ENCODE measurements around the gene PUSL1.

The PUSL1 gene

DNA sequence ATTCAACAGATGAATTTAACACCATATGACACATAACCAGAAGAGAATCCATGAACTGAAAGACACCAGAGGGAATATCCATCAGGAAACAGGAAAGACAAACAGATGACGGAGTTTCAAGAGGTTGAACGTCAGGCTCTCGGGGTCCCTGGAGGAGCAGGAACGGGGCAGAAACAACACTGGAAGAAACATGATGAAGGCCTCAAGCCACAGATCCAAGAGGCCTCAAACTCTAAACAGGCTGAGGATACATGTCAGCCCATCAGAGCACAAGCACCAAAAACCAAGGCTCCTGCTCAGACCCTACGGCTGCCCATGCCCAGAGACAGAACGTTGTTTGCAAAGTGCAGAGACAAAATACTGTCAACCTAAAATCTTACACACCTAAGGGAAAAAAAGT is 9.0 kb downstream of the PUSL1 start:
- Histone ChIP-seq H4K20me1 (ENCODE audit: insufficient read depth, low read length) (peaks cover 18% of the 10 kb centered on the region), H3K4me3 (ENCODE audit: low read length) (no peak overlapping the region), H3K36me3 (replicated peaks; ENCODE audit: low read depth, low read length) (peaks cover 28% of the 10 kb centered on the region), H3K27ac (ENCODE audit: low read length) (no peak overlapping the region), H3K79me2 (ENCODE audit: low read length) (peaks cover 39% of the 10 kb centered on the region), H3K4me1 (ENCODE audit: low read length) (no peaks in the 10 kb centered on the region), H3K9ac (ENCODE audit: low read length) (no peak overlapping the region), H3K4me2 (ENCODE audit: low read length) (no peak overlapping the region), H3K9me3 (ENCODE audit: insufficient read depth, low read length) (no peaks in the 10 kb centered on the region), H2AFZ (ENCODE audit: low read depth, low read length) (no peak overlapping the region), H3K27me3 (ENCODE audit: low read depth, low read length) (no peaks in the 10 kb centered on the region)
- TF ChIP-seq, protein P1, sequence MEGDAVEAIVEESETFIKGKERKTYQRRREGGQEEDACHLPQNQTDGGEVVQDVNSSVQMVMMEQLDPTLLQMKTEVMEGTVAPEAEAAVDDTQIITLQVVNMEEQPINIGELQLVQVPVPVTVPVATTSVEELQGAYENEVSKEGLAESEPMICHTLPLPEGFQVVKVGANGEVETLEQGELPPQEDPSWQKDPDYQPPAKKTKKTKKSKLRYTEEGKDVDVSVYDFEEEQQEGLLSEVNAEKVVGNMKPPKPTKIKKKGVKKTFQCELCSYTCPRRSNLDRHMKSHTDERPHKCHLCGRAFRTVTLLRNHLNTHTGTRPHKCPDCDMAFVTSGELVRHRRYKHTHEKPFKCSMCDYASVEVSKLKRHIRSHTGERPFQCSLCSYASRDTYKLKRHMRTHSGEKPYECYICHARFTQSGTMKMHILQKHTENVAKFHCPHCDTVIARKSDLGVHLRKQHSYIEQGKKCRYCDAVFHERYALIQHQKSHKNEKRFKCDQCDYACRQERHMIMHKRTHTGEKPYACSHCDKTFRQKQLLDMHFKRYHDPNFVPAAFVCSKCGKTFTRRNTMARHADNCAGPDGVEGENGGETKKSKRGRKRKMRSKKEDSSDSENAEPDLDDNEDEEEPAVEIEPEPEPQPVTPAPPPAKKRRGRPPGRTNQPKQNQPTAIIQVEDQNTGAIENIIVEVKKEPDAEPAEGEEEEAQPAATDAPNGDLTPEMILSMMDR (IDR thresholded peaks at IDR 0.05; ENCODE audit: low read depth, low read length), result no peak
- TF ChIP-seq EZH2phosphoT487 (IDR thresholded peaks at IDR 0.05; ENCODE audit: low read depth), result no peak

DNA sequence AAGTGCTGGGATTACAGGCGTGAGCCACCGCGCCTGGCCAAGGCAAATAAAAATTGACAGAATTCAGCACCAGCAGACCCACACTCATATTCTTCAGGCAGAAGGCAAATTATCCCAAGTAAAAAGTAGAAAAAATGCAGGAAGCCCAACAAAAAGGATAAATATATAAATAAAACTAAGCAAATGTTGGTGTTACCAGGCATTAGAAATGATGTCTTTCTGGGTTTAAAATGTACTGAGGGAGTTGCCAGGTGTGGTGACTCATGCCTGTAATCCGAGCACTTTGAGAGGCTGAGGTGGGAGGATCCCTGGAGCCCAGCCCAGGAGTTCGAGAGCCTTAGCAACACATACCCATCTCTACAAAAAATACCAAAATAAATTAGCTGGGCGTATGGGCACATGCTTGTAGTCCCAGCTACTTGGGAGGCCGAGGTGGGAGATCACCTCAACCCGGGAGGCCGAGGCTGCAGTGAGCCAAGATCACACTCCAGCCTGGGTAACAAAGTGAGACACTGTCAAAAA is 9.8 kb downstream of the PUSL1 start:
- H3K36me3 ChIP-seq (replicated peaks; ENCODE audit: low read depth, low read length), result peaks cover 26% of the 10 kb centered on the region
- H3K27me3 ChIP-seq (ENCODE audit: low read depth, low read length), result no peaks in the 10 kb centered on the region
- no peak overlapping the region for H3K4me2 ChIP-seq (ENCODE audit: low read length)
- H3K4me1 ChIP-seq (ENCODE audit: low read length), result peaks cover 2% of the 10 kb centered on the region
- no peak overlapping the region for H3K27ac ChIP-seq (ENCODE audit: low read length)
- peaks cover 23% of the 10 kb centered on the region for H4K20me1 ChIP-seq (ENCODE audit: insufficient read depth, low read length)
- H3K4me3 ChIP-seq (ENCODE audit: low read length), result no peak overlapping the region
- no peak for TF ChIP-seq EZH2phosphoT487 (IDR thresholded peaks at IDR 0.05; ENCODE audit: low read depth)
- TF ChIP-seq, protein P1 (IDR thresholded peaks at IDR 0.05; ENCODE audit: low read depth, low read length), result no peak
- H3K9ac ChIP-seq (ENCODE audit: low read length), result no peak overlapping the region
- no peaks in the 10 kb centered on the region for H3K9me3 ChIP-seq (ENCODE audit: insufficient read depth, low read length)
- H2AFZ ChIP-seq (ENCODE audit: low read depth, low read length), result no peak overlapping the region
- peaks cover 46% of the 10 kb centered on the region for H3K79me2 ChIP-seq (ENCODE audit: low read length)

DNA sequence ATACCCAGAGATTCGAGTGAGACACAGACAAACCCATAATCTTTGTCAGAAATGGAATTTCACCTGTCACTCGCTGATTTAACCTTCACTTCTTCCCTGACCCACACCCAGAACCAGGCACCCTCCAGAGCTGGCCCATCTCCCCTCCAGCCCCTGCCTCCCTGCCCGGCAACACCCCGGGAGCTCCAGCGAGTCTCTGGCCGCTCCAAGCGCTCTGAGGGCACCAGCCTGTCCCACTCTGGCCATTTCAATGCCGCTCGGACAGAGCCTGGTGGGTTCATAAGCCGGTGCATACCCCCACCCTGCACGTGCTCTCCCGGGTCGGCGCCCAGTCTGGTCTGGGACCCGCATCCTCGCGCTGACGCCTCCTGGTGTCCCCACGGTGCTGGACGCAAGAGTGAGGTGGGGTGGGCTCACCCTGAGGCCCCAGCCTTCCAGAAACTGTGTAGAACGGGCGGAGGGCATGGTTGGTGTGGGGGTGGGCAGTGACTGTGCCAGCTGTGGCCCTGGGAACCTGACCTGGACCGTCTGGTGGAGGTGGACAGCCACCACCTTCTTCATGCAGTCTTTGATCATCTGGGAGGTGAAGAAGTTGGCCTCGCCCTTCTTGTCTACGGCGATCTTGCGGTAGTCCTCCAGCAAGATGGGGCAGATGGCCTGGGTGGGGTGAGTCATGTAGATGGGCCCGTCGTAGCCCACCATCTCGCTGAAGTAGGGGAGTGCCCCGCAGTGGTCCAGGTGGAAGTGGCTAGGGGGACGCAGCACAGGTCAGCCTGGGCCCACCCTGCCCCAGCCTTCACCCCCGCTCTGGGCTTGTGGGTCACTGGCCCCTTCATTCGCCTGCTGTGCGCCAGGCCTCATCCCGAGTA is 10.6 kb downstream of the PUSL1 start:
- H2AFZ ChIP-seq (ENCODE audit: low read depth, low read length), result no peak overlapping the region
- H3K9me3 ChIP-seq (ENCODE audit: insufficient read depth, low read length), result no peaks in the 10 kb centered on the region
- no peak overlapping the region for H3K9ac ChIP-seq (ENCODE audit: low read length)
- H3K27me3 ChIP-seq (ENCODE audit: low read depth, low read length), result no peaks in the 10 kb centered on the region
- peaks cover 51% of the 10 kb centered on the region for H3K79me2 ChIP-seq (ENCODE audit: low read length)
- no peak overlapping the region for H3K4me3 ChIP-seq (ENCODE audit: low read length)
- TF ChIP-seq, protein P1 (IDR thresholded peaks at IDR 0.05; ENCODE audit: low read depth, low read length), result no peak
- no peak for TF ChIP-seq EZH2phosphoT487 (IDR thresholded peaks at IDR 0.05; ENCODE audit: low read depth)
- no peak overlapping the region for H3K27ac ChIP-seq (ENCODE audit: low read length)
- peaks cover 27% of the 10 kb centered on the region for H4K20me1 ChIP-seq (ENCODE audit: insufficient read depth, low read length)
- peaks cover 7% of the 10 kb centered on the region for H3K4me1 ChIP-seq (ENCODE audit: low read length)
- no peak overlapping the region for H3K4me2 ChIP-seq (ENCODE audit: low read length)
- H3K36me3 ChIP-seq (replicated peaks; ENCODE audit: low read depth, low read length), result peaks cover 18% of the 10 kb centered on the region

DNA sequence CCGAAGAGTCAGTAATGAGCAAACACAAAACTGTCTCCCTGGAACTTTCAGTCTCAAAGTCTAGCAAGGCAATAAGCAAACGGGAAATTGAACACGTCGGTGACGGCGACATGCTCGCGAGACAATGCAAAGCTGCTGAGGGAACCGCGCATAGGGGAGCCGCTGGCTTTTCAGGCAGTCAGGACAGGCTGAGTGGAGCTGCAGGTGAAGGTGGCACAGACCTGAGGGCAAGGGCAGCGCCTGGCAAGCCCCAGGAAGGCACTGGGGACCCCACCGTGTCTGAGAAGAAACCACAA is 11.2 kb downstream of the PUSL1 start:
- Histone ChIP-seq H3K4me3 (ENCODE audit: low read length) (no peak overlapping the region), H3K27ac (ENCODE audit: low read length) (no peak overlapping the region), H3K79me2 (ENCODE audit: low read length) (peaks cover 56% of the 10 kb centered on the region), H2AFZ (ENCODE audit: low read depth, low read length) (no peak overlapping the region), H3K27me3 (ENCODE audit: low read depth, low read length) (no peaks in the 10 kb centered on the region), H3K4me2 (ENCODE audit: low read length) (no peak overlapping the region), H3K36me3 (replicated peaks; ENCODE audit: low read depth, low read length) (peaks cover 15% of the 10 kb centered on the region), H3K4me1 (ENCODE audit: low read length) (peaks cover 7% of the 10 kb centered on the region), H4K20me1 (ENCODE audit: insufficient read depth, low read length) (peaks cover 27% of the 10 kb centered on the region), H3K9me3 (ENCODE audit: insufficient read depth, low read length) (no peaks in the 10 kb centered on the region), H3K9ac (ENCODE audit: low read length) (no peak overlapping the region)
- TF ChIP-seq EZH2phosphoT487 (IDR thresholded peaks at IDR 0.05; ENCODE audit: low read depth), result no peak
- TF ChIP-seq, protein P1 (IDR thresholded peaks at IDR 0.05; ENCODE audit: low read depth, low read length), result no peak

Measured in OCI-LY3 (cell line).